ENCODE data around the gene SORBS1.
A peak's percentile ranks its signal among the peaks of the same experiment; 100 is the strongest.

The SORBS1 gene

DNA sequence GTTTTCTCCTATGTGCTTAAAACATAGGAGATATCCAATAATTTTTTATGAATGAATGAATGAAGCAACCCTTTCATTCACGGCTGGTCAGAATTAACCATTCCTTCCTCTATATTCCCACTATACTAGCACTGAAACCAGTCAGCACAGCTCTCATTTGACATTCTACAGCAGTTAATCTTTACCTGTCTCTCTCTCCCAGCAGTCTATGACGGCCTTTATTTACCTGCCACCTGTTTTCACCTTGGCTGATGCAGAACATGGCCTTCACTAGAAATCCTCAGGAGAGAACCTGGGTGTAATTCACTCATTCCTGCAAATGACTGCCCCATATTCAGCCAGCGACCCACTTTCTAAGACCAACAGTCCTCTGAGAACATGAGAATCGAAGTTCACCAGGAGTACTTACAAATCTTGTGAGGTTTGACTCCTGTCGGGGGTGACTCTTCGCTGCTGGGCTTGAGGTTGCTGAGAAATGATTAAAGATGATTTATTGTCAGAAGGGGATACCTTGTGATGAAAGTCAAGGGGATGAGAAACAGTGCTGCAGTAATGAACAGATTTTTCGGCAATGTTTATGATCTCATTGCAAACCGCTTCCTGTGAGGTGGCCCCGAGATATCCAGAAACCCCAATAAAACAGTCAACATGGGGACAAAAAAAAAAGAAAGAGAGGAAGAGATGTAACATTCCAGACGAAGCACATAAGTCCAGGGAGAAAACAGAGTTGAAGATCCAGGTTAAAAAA, 239.4 kb downstream of the SORBS1 start:
- CTCF ChIA-PET: no interaction called here
- Histone ChIP-seq H3K36me3 (ENCODE audit: control insufficient read depth in 2 of 2, insufficient read depth in 1 of 2, low read length in 2 of 2) (no peaks in the 10 kb centered on the region), H3K9me3 (ENCODE audit: control insufficient read depth, insufficient read depth, low read depth, low read length) (no peaks in the 10 kb centered on the region), H3K4me3 (ENCODE audit: low read depth, low read length) (no peak overlapping the region), H3K4me1 (ENCODE audit: control insufficient read depth, insufficient read depth, low read length) (peaks cover 5% of the 10 kb centered on the region; the same call in 1 of the 2 replicates), H3K27ac (ENCODE audit: extremely low read depth, low read depth, low read length) (no peak overlapping the region)
- TF ChIP-seq ZNF157 (tag by site-specific recombination; IDR thresholded peaks at IDR 0.05): no peak
- TF ChIP-seq ZNF768 (tag by site-specific recombination; IDR thresholded peaks at IDR 0.05): no peak
- TF ChIP-seq, protein P1, sequence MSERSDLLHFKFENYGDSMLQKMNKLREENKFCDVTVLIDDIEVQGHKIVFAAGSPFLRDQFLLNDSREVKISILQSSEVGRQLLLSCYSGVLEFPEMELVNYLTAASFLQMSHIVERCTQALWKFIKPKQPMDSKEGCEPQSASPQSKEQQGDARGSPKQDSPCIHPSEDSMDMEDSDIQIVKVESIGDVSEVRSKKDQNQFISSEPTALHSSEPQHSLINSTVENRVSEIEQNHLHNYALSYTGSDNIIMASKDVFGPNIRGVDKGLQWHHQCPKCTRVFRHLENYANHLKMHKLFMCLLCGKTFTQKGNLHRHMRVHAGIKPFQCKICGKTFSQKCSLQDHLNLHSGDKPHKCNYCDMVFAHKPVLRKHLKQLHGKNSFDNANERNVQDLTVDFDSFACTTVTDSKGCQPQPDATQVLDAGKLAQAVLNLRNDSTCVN (tag by site-specific recombination; optimal IDR thresholded peaks at IDR 0.05): no peak
- POLR2A ChIA-PET: no interaction called here

DNA sequence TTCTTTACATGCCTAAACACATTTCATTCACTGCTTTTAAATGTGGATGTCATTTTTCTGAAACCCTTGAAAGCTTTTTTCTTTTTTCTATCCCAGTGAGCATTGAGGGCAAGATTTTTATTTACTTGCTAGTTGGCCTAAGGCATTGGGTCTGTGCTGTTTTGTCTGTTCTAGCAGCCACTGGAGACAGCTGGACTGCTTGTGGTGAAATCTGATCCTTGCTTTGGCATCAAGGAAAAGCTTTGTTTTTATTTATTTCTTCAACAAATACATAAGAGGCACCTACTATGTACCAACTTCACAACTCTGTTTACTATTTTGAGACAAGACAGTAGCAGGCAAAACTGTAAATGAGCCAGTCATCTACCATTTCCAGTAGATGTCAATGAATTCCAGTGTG, 241.9 kb downstream of the SORBS1 start:
- Histone ChIP-seq H3K4me3 (ENCODE audit: low read depth, low read length) (no peak overlapping the region), H3K4me1 (ENCODE audit: control insufficient read depth, insufficient read depth, low read length) (peaks cover 5% of the 10 kb centered on the region), H3K9me3 (ENCODE audit: control insufficient read depth, insufficient read depth, low read depth, low read length) (no peaks in the 10 kb centered on the region), H3K27ac (ENCODE audit: extremely low read depth, low read depth, low read length) (no peak overlapping the region; the same call in 1 of the 2 replicates), H3K36me3 (ENCODE audit: control insufficient read depth in 2 of 2, insufficient read depth in 1 of 2, low read length in 2 of 2) (no peaks in the 10 kb centered on the region)
- CTCF ChIA-PET: interaction anchor here (0.6 to 1.4 kb wide), 3 partner anchors 31 to 76 kb away, joined by 3 to 5 read pairs (median 3); no protein-coding TSS in a partner anchor
- TF ChIP-seq, protein P2, sequence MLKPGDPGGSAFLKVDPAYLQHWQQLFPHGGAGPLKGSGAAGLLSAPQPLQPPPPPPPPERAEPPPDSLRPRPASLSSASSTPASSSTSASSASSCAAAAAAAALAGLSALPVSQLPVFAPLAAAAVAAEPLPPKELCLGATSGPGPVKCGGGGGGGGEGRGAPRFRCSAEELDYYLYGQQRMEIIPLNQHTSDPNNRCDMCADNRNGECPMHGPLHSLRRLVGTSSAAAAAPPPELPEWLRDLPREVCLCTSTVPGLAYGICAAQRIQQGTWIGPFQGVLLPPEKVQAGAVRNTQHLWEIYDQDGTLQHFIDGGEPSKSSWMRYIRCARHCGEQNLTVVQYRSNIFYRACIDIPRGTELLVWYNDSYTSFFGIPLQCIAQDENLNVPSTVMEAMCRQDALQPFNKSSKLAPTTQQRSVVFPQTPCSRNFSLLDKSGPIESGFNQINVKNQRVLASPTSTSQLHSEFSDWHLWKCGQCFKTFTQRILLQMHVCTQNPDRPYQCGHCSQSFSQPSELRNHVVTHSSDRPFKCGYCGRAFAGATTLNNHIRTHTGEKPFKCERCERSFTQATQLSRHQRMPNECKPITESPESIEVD (tag by site-specific recombination; IDR thresholded peaks at IDR 0.05): peak; percentile 60
- TF ChIP-seq ZNF132 (tag by site-specific recombination; IDR thresholded peaks at IDR 0.05; ENCODE audit: borderline replicate concordance): no peak
- POLR2A ChIA-PET: no interaction called here

DNA sequence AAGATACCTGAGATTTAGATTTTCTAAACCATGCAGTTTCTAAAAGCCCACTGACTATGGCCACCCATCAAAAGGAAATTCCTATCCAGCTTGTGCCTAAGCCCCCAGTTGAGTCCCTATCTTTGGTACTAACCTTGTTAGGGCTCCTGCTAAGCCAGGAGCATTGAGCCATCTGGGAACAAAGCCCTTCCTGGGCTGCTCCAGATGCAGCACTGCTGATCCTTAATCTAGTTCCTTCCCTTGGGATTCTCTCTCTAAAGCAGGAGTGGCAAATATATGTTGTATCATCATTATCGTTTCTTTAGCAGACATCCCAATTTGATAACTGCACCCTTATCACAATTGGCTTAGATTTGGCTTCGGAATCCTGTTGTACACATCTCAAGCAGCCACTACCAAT, 245.7 kb downstream of the SORBS1 start:
- Histone ChIP-seq H3K4me3 (ENCODE audit: low read depth, low read length) (no peak overlapping the region), H3K27ac (ENCODE audit: extremely low read depth, low read depth, low read length) (no peak overlapping the region), H3K36me3 (ENCODE audit: control insufficient read depth in 2 of 2, insufficient read depth in 1 of 2, low read length in 2 of 2) (no peaks in the 10 kb centered on the region), H3K9me3 (ENCODE audit: control insufficient read depth, insufficient read depth, low read depth, low read length) (no peaks in the 10 kb centered on the region), H3K4me1 (ENCODE audit: control insufficient read depth, insufficient read depth, low read length) (peaks cover 15% of the 10 kb centered on the region)
- TF ChIP-seq ZNF146 (tag by site-specific recombination; IDR thresholded peaks at IDR 0.05): no peak
- ChIA-PET POLR2A (no interaction called here), CTCF (interaction anchor here (1.3 kb wide), 1 partner anchor 47 kb away, joined by 4 read pairs; no protein-coding TSS in a partner anchor)

DNA sequence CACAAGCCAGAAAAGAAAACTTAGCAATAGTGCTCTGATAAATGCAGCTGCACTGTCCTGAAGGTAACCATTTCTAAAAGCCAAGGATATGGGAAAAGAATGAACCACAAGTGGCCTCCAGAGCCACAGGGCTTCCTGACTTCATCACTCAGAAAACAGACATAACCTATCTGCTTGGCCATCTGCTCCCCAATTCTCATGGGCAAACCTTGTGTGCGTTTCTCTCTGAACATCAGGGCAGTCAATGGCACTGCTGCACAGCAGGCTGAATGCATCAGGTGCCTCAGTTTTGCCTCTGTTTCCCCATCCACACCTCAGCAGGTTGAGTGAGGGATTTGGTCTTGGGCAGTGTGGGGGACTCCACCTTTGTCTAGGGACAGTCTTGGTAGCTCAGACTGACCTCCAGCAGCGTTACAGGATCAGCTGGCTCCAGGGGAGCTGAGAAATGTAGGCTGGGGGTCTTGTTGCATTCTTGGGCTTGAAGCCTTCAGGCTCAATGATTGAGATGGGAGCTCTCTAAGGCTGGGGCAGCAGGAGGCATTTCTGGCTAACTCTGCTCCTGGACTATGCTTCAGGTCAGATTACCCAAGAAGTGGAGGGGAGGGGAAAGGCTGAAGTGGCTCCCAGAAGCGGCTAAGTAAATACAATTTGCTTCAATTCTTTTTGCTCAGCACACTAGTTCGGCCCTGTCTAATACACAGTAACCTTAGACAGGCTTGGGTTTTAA, 246.8 kb downstream of the SORBS1 start:
- TF ChIP-seq ZBTB17 (tag by site-specific recombination; IDR thresholded peaks at IDR 0.05): no peak
- peak; percentile 14; the same call in 1 of the 2 replicates for TF ChIP-seq SCRT1 (tag by site-specific recombination; IDR thresholded peaks at IDR 0.05; ENCODE audit: borderline replicate concordance)
- TF ChIP-seq, protein P3, sequence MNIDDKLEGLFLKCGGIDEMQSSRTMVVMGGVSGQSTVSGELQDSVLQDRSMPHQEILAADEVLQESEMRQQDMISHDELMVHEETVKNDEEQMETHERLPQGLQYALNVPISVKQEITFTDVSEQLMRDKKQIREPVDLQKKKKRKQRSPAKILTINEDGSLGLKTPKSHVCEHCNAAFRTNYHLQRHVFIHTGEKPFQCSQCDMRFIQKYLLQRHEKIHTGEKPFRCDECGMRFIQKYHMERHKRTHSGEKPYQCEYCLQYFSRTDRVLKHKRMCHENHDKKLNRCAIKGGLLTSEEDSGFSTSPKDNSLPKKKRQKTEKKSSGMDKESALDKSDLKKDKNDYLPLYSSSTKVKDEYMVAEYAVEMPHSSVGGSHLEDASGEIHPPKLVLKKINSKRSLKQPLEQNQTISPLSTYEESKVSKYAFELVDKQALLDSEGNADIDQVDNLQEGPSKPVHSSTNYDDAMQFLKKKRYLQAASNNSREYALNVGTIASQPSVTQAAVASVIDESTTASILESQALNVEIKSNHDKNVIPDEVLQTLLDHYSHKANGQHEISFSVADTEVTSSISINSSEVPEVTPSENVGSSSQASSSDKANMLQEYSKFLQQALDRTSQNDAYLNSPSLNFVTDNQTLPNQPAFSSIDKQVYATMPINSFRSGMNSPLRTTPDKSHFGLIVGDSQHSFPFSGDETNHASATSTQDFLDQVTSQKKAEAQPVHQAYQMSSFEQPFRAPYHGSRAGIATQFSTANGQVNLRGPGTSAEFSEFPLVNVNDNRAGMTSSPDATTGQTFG (tag by site-specific recombination; IDR thresholded peaks at IDR 0.05; ENCODE audit: borderline replicate concordance): no peak
- peak; percentile 36 for TF ChIP-seq ZNF561 (tag by site-specific recombination; IDR thresholded peaks at IDR 0.05; ENCODE audit: borderline replicate concordance)
- TF ChIP-seq, protein P4, sequence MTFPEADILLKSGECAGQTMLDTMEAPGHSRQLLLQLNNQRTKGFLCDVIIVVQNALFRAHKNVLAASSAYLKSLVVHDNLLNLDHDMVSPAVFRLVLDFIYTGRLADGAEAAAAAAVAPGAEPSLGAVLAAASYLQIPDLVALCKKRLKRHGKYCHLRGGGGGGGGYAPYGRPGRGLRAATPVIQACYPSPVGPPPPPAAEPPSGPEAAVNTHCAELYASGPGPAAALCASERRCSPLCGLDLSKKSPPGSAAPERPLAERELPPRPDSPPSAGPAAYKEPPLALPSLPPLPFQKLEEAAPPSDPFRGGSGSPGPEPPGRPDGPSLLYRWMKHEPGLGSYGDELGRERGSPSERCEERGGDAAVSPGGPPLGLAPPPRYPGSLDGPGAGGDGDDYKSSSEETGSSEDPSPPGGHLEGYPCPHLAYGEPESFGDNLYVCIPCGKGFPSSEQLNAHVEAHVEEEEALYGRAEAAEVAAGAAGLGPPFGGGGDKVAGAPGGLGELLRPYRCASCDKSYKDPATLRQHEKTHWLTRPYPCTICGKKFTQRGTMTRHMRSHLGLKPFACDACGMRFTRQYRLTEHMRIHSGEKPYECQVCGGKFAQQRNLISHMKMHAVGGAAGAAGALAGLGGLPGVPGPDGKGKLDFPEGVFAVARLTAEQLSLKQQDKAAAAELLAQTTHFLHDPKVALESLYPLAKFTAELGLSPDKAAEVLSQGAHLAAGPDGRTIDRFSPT (tag by site-specific recombination; IDR thresholded peaks at IDR 0.05): no peak
- peak; percentile 99 for TF ChIP-seq GLIS1 (tag by site-specific recombination; IDR thresholded peaks at IDR 0.05)
- TF ChIP-seq ZNF664 (tag by site-specific recombination; IDR thresholded peaks at IDR 0.05): no peak
- peak; percentile 29; the same call in 1 of the 2 replicates for TF ChIP-seq OSR2 (tag by site-specific recombination; IDR thresholded peaks at IDR 0.05)
- ChIA-PET POLR2A (no interaction called here), CTCF (no interaction called here)
- no peak overlapping the region for H3K27ac ChIP-seq (ENCODE audit: extremely low read depth, low read depth, low read length)
- no peaks in the 10 kb centered on the region for H3K9me3 ChIP-seq (ENCODE audit: control insufficient read depth, insufficient read depth, low read depth, low read length)
- H3K4me1 ChIP-seq (ENCODE audit: control insufficient read depth, insufficient read depth, low read length): peaks cover 14% of the 10 kb centered on the region
- no peaks in the 10 kb centered on the region for H3K36me3 ChIP-seq (ENCODE audit: control insufficient read depth in 2 of 2, insufficient read depth in 1 of 2, low read length in 2 of 2)
- no peak overlapping the region for H3K4me3 ChIP-seq (ENCODE audit: low read depth, low read length)

All from HEK293 (cell line).